DMS53 treated with DMSO at 0.1 percent for 48 hours (cell line): ENCODE data around the gene FAM53A.

ENCODE experiments used
- DNase-seq: peaks from one replicate; lab custom pipeline; 2025; ENCODE audit not compliant: unreplicated experiment; lab: John Stamatoyannopoulos, UW

FAM53A gene

DNA sequence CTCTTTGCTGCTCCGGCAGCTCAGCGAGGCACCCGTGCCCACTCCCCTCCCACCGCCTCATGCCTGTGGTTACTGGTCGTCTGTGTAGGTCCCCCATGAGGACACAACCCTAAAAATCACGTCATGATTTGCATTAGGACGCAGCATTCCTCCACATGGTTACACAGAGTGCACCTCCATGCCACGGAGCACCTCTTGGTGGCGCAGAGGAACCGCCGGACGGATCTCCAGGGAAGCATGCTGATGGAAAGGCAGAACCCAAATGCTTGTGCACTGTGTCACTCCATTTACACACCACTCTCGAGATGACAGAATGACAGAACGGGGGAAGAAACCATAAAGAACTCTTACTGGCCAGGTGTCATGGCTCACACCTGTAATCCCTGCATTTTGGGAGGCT is 22.4 kb downstream of the FAM53A start:
- no peak for DNase-seq

DNA sequence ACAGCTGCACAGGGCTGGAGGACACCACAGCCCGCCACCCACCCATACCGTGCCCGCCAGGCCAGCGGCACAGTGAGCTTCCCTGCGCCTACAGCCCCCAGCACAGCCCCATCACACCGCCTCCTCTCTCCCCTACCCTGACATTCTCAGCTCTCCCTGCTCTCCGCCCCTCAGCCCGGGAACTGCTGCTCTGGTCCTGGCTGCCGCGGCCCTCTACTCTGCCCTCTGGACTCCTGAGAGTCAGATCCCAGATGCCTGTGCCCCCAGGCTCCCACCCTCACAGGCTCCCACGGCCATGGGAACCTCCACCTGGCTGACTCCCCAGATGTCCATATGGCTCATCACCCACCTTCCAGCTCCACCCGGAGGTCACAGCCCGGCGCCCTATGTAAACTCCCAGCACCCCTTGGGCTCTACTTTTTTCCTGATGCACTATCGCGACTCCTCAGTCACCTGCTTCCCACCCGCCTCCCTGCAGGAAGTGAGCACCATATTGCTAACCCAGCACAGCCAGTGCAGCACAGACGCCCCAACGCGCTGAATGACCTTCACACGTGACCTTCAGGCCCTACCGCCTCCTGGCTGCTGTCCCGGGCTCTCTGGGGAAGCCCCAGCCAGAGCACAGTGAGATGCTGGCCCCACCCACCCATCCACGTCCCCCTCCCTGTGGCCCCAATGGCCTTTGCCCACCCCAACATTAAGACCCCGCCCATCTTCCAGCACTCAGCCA is 23.0 kb downstream of the FAM53A start:
- no peak for DNase-seq

DNA sequence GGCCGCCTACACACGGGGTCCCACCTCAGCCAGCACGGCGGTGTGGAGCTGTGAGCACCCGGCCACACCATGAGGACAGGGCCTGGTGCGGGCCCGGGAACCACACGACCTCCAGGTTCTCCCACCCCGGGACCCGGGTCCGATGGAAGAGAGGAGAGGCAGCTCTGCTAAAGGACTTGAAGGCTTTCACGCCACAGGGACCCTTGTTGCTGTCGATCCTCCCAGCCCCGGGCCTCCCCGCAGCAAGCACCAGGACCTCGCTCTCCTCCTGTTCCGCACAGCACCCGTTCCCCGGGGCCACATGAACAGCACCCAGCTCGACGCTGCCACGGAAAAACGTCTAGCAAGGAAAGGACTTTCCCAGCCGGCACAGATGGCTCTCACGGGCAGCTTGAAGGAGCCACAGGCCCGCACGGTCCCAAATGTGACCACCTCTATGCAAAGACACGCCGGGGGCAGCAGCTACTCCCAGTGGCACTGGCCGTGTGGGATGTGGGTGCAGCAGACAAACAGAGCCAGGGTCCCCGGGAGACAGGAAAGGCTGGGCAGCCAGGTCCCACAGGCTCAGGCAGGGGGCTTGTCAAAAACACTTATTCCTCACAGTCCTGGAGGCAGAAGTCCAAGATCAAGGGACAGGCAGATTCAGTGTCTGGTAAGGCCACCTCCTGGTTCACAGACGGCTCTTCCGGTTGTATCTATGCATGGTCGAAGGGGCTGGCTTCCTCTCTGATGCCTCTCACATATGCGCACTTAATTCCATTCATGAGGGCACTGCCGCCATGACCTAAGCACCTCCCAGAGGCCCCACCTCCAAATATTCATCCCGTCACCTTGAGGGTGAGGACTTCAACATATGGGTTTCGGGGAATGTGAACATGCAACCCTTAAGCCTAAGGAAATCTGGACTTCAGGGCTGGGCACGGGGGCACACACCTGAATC is 24.7 kb downstream of the FAM53A start:
- no peak for DNase-seq

DNA sequence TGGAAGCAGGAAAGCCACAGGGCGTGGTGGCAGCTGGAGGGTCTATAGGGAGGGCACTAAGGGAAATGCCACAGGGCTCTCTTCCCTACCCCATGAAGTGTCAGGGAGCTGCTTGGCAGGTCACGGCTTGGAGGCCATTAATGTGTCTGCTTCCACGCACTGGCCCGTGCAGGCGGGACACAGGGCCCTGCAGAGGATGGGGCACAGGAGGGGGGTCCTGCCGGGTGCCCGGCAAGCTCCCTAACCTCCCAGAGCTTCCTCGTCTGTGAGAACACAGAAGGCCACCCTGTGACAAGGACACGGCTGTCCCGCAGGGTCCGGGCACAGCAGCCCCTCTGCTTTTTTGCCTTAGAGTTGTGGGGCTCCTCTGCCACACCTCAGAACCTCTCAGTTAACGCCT is 25.5 kb downstream of the FAM53A start:
- DNase-seq, result no peak

DNA sequence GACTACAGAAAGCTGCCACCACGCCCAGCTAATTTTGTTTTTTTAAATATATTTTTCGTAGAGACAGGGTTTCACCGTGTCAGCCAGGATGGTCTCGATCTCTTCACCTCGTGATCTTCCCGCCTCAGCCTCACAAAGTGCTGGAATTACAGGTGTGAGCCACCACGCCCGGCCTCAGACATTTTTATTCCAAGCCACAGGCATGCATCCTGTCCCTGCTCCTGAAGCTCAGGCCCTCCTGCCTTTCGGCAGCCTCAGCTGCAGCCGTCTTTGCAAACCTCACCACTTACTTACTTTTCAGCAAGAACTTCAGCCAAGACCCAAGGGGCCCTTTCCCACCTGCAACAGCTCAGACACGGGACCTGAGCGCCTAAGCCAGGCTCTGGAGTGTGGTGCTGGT is 26.0 kb downstream of the FAM53A start:
- no peak for DNase-seq

DNA sequence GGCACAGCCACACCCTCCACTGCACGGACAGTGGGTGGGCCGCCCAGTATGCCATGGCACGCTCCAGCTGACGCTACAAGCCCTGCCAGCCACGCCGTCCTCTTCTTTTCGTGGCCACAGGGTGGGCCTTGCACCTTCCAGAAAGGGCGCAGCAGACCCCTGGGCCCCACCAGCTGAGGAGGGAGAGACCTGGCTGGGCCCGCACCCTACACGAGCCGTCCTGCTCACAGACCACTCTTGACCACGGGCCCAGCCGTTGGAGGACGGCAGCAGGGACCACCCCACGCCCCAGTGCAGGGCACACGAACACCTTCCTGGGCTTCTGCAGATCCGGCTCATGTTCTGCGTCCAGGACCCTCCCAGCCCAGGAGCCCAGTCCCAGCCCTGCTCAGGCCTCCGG is 27.1 kb downstream of the FAM53A start:
- no peak for DNase-seq

DNA sequence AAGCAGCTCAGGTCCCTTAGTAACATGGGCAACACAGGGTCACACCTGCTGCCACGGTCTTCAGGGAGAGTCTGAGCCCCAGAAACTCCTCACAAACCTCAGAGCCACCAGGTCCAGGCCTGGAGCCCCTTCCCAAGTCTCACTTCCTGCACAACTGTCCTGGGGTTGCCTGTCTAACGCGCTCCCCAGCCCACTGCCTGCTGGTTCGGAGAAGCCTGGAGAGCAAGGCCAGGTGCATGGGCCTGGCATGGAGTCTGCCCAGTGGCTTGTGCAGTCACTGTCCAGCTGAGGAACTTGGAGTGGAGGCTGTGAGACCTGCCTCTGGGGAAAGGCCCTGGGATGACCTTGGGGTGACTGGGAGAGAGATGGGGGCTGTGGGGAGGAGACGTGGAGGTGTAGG is 28.0 kb downstream of the FAM53A start:
- DNase-seq, result no peak

DNA sequence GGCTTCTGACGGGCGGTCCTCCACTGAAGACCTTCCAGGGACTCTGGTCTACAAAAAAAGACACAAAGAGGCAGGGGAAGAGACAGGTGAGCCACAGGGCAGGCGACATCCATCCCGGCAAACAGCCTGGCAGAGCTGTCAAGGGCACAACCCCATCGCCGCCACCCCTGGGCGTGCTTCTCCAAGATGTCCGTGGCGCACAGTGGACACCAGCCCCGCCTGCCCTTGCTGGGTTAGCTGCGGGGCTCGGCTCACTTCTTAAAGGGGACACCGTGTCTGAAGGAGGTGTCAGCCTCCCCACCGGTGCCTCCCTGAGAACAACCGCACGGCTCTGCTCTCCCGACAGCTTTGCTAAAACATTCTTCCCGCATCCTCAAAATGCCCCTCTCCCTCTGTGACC is 28.4 kb downstream of the FAM53A start:
- no peak for DNase-seq

DNA sequence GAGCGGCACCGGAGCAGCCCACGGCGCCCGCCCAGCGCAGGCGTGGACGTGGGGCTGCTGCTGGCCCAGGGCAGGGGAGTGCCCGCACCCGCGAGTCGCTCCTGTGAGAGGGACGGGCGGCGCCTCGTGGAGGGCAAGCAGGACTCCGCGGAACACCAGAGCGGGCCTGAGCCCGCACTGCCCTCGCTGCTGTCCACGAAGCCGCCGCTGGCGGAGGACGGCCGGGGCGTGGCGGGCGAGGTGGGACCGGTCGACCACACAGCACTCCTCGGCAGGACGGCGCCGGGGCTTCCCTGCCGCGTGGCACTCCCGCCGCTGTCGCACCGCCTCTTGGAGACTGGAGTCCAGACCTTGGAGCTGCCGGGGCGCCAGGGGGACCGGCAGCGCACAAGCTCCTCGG is 29.0 kb downstream of the FAM53A start:
- DNase-seq, result no peak

DNA sequence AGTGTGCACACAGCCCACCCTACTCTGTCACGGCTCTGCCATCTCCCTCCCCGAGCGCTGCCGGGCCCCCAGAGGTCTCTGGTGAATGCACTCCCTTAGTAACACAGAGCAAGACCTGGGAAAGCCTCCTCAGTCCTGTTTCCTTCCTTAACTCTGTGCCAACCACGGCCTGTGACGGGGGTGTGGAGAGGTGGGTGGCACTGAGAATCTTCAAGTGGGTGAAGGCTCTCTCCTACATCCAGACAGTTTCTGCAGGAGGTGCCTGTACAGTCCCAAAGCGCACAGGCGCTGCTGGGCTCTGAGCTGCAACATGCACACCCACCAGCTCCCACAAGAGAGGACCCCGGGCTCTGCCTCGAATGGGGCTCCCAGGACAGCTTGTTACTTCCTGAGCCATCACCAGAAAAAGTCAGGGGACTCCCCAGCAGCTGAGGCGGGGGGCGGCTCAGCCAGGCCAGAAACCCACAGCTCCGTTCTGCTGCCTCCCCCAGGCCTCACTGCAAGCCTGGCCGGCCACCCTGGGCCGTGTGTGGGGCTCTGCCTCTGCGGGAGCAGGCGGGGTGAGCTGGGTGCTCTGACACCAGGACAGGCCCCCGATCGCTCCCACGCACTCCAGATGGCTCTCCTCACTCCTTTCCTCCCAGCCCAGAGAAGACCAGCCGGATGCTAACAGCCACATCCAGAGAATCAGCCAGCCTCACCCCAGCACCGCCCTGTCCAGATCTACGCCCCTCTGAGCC is 29.7 kb downstream of the FAM53A start:
- no peak for DNase-seq

DNA sequence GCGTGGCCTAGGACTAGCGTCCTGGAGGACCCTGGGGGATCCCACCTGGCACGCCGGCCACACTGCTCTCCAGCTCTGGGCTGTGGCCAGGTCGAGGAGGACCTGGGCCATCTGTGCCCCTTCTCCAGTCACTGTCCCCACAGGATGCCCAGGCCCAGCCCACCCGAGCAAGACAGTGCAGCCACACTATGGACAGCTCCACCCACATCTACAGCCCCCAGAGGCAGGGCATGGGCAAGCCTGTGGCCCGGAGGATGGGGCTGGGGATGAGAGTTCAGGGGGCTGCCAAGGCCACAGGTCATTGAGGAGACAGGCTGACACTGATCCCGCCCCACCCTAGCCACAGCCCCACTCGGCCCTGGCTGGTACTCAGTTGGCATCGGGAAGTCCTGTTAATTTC is 30.3 kb downstream of the FAM53A start:
- no peak for DNase-seq

DNA sequence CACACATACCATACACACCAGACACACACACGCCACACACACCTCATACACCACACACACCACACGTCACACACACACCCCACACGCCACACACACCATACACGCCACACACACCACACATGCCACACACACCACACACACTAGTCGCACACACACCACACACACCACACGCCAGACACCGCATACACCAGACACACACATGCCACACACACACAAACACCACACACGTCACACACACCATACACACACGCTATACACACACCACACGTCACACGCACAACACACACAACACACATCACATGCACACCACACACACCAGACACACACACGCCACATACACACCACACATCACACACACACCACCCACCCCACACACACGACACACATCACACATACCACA is 32.0 kb downstream of the FAM53A start:
- DNase-seq, result no peak

DNA sequence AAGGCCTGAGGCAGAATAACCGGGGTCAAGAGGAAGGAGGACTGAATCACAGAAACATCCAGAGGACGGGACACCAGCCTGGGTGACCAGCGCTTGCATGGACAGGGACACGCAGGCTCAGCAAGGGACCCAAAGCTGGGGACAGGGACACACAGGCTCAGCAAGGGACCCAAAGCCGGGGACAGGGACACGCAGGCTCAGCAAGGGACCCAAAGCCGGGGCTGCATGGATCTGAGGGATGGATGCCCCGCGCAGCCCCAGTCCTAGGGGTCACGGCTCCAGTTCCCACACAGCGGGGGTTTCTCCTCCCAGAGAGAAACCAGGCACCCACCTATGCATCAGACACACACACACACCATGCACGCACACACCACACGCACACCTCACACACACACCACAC is 32.5 kb downstream of the FAM53A start:
- no peak for DNase-seq

DNA sequence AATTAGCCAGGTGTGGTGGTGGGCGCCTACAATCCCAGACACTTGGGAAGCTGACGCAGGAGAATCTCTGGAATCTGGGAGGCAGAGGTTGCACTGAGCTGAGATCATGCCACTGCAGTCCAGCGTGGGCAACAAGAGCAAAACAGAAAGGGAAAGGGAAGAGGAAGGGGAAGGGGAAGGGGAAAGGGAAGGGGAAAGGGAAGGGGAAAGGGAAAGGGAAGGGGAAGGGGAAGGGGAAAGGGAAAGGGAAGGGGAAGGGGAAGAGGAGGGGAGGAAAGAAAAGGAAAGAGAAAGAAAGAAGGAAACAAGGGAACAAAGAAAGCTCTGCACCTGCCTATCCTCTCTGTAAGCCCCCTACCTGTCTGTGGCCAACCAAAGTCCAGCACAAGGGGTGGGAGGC is 35.2 kb downstream of the FAM53A start:
- no peak for DNase-seq

DNA sequence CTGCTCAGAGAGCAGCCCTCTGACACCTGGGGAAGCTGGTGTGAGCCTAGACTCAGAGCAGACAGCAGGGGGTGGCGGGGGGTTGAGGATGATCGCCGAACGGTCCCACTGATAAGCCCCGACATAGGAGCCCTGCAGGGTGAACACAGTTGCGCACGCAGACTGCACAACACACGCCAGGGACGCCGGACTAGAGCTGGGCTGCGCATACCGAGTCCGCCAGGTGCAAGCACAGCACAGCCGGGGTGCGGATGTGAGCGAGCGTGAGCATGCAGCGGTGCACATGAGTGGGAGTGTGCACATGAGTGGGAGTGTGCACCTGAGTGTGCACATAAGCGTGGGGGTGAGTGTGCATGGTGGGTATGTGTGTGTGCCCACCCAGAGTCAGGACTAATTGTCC is 36.7 kb downstream of the FAM53A start:
- DNase-seq, result no peak

DNA sequence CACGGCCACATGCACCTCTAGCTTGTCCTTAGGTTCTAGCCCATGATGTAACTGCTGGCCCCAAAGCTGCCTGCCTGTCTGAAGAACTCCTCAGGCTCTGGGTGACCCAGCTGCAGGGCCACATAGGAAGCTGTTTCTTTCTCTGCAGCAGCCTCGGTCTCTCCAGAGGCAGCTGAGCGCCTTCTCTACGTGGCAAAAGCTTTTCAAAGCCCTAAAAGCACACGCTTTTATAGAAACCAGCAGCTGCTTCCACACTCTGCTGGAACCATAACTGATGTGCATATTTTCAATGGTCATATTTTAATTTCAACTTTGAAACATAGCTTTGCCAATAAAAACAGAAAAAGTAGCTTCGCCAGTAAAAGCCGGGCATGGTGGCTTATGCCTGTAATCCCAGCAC is 37.4 kb downstream of the FAM53A start:
- DNase-seq, result no peak

DNA sequence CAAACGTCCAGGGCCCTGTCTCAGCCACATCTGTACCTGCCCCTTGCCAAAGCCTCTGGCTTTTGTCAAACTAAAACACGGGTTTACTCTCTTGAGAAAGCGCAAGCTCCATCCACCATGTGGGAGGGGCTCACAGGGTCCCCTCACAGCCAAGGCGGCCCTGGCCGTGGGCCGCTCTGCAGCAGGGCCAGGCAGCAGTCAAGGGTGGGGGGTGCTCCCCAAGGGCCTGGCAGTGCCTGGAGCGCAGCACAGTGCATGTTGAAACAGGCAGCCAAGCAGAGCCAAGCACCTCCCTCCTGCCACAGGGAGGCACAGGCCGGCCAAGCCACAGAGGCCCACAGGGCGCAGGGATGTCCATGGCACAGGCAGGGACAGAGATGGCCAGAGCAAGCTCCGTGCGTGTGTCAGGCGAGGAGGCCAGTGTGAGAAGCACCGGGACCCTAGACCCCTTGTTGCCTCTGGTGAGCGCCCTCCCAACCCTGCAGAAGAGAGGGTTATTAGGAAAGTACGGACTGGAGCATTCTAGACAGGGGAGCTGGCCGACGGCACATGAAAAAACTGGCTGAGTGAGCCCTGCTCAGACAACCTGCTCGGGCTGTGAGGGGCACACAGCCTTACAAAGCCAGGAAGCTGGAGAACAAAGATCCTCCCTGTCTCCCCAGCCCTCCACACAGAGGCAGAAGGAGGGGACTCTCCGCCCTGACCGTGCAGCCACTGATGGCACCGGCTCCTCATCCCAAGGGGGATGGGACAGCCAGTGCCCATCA is 39.0 kb downstream of the FAM53A start:
- no peak for DNase-seq

DNA sequence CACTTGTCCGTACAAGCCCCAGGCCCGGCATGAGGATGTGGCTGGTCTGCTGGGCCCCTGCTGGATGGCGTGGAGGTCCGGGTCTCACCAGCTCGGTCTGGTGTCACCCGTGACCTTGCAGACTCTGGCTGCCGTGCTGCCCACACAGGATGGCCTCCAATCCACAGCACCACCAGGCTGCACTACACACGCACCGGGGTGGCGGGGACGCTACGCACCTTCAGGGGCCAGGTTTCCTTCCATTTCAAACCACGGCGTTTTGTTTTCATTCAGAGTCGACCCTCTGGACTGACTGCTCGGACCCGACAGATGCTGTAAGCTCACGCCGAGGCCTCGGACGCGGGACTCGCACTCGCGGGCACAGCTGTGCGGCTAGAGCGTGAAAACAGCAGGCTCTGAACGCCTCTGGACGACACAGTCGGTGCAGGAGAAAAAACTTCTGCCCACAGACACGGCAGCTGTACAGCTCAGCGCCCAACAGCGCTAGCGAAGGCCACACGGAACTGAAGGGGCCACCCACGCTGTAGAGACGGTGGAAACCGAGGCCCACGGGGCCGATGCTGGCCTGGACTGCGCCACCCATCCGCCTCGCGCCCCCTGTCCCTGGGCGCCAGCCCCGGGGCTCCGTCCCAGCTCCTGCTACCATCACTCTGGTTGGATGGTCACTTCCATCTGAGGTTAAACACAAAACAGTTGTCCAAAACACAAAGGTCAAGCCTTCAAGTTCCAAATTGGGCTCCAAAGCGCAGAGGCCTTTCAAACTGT is 40.0 kb downstream of the FAM53A start:
- no peak for DNase-seq

DNA sequence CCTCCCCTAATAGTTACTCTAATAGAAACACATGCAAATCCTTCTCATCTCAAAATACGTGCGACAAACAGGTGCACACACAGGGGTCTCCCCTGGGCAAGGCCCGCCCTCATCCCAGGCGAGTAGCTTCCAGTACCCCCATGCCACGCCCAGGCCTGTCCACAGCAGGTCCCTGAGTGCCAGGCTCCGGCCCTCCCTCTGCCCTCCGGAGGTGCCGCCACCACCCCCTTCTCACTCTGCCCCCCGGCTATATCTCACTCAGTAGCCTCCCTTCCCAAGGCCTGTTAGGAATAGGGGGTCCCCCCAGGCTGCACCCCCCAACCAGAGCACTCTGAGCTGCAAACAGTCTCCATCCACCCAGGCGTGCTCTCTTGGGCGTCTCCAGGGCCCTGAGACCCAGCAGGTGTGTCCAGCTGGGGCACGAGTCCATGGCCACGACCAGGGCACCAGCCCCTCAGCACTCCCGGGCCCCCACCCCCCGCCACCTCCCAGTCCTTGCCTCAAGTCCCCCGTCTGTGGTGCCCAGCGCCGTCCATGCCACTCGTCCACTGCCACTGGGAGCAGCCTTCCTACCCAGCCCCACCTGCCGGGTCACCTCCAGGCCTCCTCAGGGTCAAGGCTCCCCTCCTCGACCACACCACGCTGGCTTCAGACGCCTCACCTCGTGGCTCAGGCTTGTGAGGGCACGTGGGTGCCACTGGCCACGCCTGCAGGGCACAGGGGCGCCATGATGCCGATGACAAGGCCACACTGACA is 41.7 kb downstream of the FAM53A start:
- DNase-seq, result no peak

DNA sequence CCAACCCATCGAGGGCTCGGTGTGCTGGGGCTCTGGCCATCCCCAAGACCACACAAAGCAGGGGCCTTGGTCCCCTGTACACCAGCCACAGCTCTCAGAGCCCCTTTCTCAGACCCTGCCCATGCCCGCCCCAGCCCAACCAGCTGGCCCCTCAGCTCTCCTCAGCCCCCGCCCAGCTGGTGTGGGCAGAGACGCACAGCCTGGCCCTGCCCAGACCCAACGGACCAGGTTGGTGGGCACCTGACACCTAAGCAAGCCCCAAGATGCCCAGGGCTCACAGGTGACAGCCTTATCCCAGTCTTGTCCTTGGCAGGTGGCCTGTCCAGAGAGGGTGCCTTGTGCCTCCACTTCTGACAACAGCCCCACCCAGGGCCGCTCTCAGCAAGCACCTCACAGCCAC is 42.4 kb downstream of the FAM53A start:
- DNase-seq, result no peak
